ENCODE measurements around the gene HTRA1. TPM values are rescaled to one million over a fixed set of nuclear protein-coding genes. Genes with fewer than 3 reads are reported as not detected.

The HTRA1 gene
- not detected in 2 replicates for total RNA-seq (2013; cell fraction: nucleolus; rRNA removed)
- total RNA-seq (2014; rRNA removed) (not detected in 2 replicates), total RNA-seq (2014; rRNA removed; fragmentation: Illumina TruSeq; extraction: Trizol) (not detected in 2 replicates), total RNA-seq (2021) (0.11 TPM in 1 of 2 replicates, not detected in the other), polyA plus RNA-seq (2011; rRNA removed) (not detected in 2 replicates), polyA plus RNA-seq (2014; fragmentation: Illumina TruSeq; extraction: Trizol) (not detected in 2 replicates), polyA plus RNA-seq (2014; fragmentation: Nextera tagmentation; extraction: Ambion mirVana) (not detected), polyA plus RNA-seq (2014; rRNA removed) (not detected in 2 replicates), polyA plus RNA-seq (2016; fragmentation: Nextera tagmentation; extraction: Ambion mirVana) (under 1 TPM in 1 of 2 experiments, not detected in 1; 0.13 TPM), polyA minus RNA-seq (2011; rRNA and poly(A)+ RNA removed) (not detected in 2 replicates), Bru-seq, nascent RNA (not detected), BruChase-seq, experiment 1, labeled RNA remaining after a 6-hour chase (percentile 8 among the genes with signal in this experiment), BruChase-seq, experiment 2, labeled RNA remaining after a 2-hour chase (percentile 3 among the genes with signal in this experiment)
- polyA plus RNA-seq (2011; ENCODE audit: low read depth), result not detected
- polyA plus RNA-seq (2011; cell fraction: cytosol; rRNA removed), result not detected in 2 replicates
- polyA plus RNA-seq (2011; cell fraction: nucleus; rRNA removed), result not detected in 2 replicates
- not detected in 2 replicates for polyA plus RNA-seq (2012)
- polyA minus RNA-seq (2011; cell fraction: cytosol; rRNA and poly(A)+ RNA removed), result 0.67 and 1.5 TPM in 2 replicates
- polyA minus RNA-seq (2011; cell fraction: nucleus; rRNA and poly(A)+ RNA removed), result not detected in 2 replicates
- long read RNA-seq, experiment 1, result 0 reads
- long read RNA-seq, experiment 2, result 0 reads

DNA sequence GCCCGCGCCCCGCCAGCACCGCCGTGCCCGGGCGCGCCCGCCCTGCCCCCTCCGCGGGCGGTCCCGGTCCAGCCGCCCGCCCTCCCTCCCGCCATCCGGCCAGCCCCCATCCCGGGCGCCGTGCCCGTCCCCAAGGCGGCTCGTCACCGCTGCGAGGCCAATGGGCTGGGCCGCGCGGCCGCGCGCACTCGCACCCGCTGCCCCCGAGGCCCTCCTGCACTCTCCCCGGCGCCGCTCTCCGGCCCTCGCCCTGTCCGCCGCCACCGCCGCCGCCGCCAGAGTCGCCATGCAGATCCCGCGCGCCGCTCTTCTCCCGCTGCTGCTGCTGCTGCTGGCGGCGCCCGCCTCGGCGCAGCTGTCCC lies at the start of gene HTRA1:
HTRA1 (plus strand) TSS at position 187 of the 362 bp plus-strand sequence; CDS start at position 287, 100 bp downstream.
- 10% methylated on average over 24 of the region's 56 CpGs for WGBS (ENCODE audit: insufficient coverage, insufficient replicate concordance, low lambda C conversion rate, missing lambda C conversion rate)
- FAIRE-seq, result no peak
- in situ Hi-C loops (cut with MboI) (no loop called here), intact Hi-C loops (cut with micrococcal nuclease; ENCODE audit: unreplicated experiment) (no loop called here)
- no peak within 1 kb of the TSS for H3K4me2 ChIP-seq (ENCODE audit: control insufficient read depth, insufficient read depth)
- BruUV-seq (replicated peaks), result no TSS peak
- TF ChIP-seq ETV6 (conservative IDR thresholded peaks at IDR 0.05 in 1 of 2, IDR thresholded peaks at IDR 0.05 in 1 of 2; ENCODE audit: borderline replicate concordance in 1 of 2, low read depth in 1 of 2) (no peak), EP300 (IDR thresholded peaks at IDR 0.05; ENCODE audit: borderline replicate concordance in 1 of 2, control insufficient read depth in 1 of 2, low read depth in 2 of 2, low read length in 2 of 2) (no peak), NR2C1 (IDR thresholded peaks at IDR 0.05) (no peak), ASH2L (IDR thresholded peaks at IDR 0.05; ENCODE audit: borderline replicate concordance, low read depth) (no peak), MTA2 (IDR thresholded peaks at IDR 0.05; ENCODE audit: low read depth) (no peak), FOXK2 (IDR thresholded peaks at IDR 0.05) (no peak), ZSCAN29 (IDR thresholded peaks at IDR 0.05) (no peak)
- TF ChIP-seq, protein P1, sequence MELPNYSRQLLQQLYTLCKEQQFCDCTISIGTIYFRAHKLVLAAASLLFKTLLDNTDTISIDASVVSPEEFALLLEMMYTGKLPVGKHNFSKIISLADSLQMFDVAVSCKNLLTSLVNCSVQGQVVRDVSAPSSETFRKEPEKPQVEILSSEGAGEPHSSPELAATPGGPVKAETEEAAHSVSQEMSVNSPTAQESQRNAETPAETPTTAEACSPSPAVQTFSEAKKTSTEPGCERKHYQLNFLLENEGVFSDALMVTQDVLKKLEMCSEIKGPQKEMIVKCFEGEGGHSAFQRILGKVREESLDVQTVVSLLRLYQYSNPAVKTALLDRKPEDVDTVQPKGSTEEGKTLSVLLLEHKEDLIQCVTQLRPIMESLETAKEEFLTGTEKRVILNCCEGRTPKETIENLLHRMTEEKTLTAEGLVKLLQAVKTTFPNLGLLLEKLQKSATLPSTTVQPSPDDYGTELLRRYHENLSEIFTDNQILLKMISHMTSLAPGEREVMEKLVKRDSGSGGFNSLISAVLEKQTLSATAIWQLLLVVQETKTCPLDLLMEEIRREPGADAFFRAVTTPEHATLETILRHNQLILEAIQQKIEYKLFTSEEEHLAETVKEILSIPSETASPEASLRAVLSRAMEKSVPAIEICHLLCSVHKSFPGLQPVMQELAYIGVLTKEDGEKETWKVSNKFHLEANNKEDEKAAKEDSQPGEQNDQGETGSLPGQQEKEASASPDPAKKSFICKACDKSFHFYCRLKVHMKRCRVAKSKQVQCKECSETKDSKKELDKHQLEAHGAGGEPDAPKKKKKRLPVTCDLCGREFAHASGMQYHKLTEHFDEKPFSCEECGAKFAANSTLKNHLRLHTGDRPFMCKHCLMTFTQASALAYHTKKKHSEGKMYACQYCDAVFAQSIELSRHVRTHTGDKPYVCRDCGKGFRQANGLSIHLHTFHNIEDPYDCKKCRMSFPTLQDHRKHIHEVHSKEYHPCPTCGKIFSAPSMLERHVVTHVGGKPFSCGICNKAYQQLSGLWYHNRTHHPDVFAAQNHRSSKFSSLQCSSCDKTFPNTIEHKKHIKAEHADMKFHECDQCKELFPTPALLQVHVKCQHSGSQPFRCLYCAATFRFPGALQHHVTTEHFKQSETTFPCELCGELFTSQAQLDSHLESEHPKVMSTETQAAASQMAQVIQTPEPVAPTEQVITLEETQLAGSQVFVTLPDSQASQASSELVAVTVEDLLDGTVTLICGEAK (IDR thresholded peaks at IDR 0.05; ENCODE audit: borderline replicate concordance), result no peak
- H3K79me2 ChIP-seq (ENCODE audit: control insufficient read depth, insufficient read depth, low read length), result no peaks in the 10 kb centered on the region
- ChIA-PET RAD21 (ENCODE audit: unreplicated experiment) (no interaction called here), CTCF (no interaction called here), POLR2A (no interaction called here), SMC1A (ENCODE audit: uncharacterized antibody, unreplicated experiment) (no interaction called here)
- no peaks in the 10 kb centered on the region for H3K36me3 ChIP-seq (ENCODE audit: control insufficient read depth in 2 of 2, insufficient read depth in 2 of 2, low read length in 1 of 2)
- DNase-seq (ENCODE audit: low read depth, low spot score), result no peak
- H2AFZ ChIP-seq (ENCODE audit: control insufficient read depth, low read depth, low read length), result no peak within 1 kb of the TSS
- no peak within 1 kb of the TSS for H3K4me3 ChIP-seq
- no peaks in the 10 kb centered on the region for H4K20me1 ChIP-seq (ENCODE audit: control insufficient read depth, insufficient read depth)
- no peak within 1 kb of the TSS for H3K9ac ChIP-seq (ENCODE audit: control insufficient read depth, insufficient read depth, low read length)
- H3K27ac ChIP-seq (ENCODE audit: control insufficient read depth, insufficient read depth), result no peak within 1 kb of the TSS
- no peaks in the 10 kb centered on the region for H3K4me1 ChIP-seq (ENCODE audit: control insufficient read depth, insufficient read depth, low read length)
- H3K27me3 ChIP-seq (replicated peaks in 1 of 2; ENCODE audit: control insufficient read depth in 2 of 2, insufficient read depth in 2 of 2, low read length in 1 of 2), result peaks cover 1 to 14% of the 10 kb centered on the region in 2 experiments
- H3K9me3 ChIP-seq (replicated peaks; ENCODE audit: control insufficient read depth, insufficient read depth, low read length), result no peaks in the 10 kb centered on the region
- no peak for ATAC-seq

Data from GM12878 (cell line).